NB4 (cell line): Measurements from ENCODE around the gene CCR7.

Experiments
- CTCF ChIP-seq: IDR thresholded peaks from one replicate; pipeline ENCODE4 v1.5.1; 2012; ENCODE audit warnings: low read depth, low read length
- MAX ChIP-seq: IDR thresholded peaks from 2 replicates; pipeline ENCODE4 v1.6.1; 2011; ENCODE audit warnings: low read depth, low read length
- MYC ChIP-seq: IDR thresholded peaks from 2 replicates; pipeline ENCODE4 v1.6.1; 2011; ENCODE audit warnings: low read depth, low read length
- POLR2A ChIP-seq: IDR thresholded peaks from 2 replicates; pipeline ENCODE4 v1.6.1; 2011; ENCODE audit warnings: mild to moderate bottlenecking; ENCODE audit not compliant: insufficient read length; ENCODE audit errors: extremely low read depth

GRCh38 chr17:40534371-40535189, 30.7 kb downstream of the CCR7 start:
- TF ChIP-seq CTCF: no peak
- TF ChIP-seq POLR2A: no peak
- TF ChIP-seq MAX: no peak
- no peak for TF ChIP-seq MYC
